HG03432 (cell line): ENCODE measurements around the gene CCDC201.

ENCODE experiments used
- ATAC-seq: cut with Tn5 transposase; IDR thresholded peaks from one replicate; pipeline ENCODE4 v1.9.1; 2021; ENCODE audit warnings: mild to moderate bottlenecking, moderate library complexity; ENCODE audit not compliant: unreplicated experiment

CCDC201 gene

DNA sequence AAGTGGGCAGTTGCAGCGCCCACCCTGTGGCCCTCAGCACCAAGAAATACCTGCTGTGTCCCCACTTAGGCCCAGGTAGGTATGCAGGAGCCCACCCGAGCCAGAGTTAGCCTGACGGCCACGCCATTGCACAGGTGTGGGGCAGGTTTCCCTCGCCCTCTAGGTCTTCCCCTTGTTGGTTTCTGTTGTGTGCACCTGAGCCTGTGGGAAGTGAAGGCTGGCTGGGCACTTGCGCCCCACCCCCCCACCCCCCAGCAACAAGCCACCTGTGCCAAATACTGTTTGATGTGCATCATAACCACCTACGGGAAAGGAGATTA lies at the start of gene CCDC201:
TSS of gene CCDC201 (minus strand) at position 48 of the 320 bp plus-strand sequence. CDS start 75 bp downstream, outside the sequence.
- no peak for ATAC-seq

DNA sequence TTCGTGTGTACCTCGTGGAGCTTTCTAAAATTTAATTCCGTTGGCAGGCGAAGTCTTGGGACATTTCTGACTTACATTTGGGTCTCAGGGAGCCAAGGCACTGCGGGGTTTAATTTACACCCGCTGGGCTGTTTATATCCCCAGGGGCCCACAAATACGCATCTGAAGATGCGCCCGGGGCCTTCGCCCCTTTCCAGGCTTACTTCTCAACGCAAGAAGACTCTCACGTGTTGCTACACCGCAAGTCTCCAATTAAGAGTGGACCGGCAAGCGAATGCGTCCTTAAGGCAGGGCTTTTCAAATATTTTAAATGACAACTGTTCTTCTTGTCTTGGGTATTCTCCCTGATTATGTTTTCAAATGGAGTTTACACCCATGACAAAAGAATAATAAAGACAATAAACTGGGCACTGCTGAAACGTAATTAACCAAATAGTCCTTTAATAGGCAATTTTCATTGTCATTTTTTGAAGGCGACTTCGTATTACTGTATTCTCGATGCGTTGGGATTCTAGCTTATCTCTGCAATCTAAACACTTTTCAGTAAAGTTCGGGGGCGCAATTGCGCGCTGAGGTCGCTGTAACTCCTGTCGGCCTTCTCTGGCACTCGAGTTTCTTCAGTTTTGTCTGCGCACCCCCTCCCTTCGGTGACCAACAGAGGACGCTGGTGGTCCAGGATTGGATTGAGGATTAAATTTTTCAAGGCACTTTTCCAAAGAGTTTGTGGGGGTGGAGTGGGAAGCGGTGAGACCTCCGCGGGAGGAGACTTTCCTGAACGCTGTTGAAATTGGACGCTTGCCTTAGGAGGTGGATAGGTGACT lies 49.0 kb upstream of the CCDC201 start:
- no peak for ATAC-seq

- ATAC-seq, result no peak
Observed at GRCh38 chr7:45921381-45921698, 48.5 kb upstream of the CCDC201 start.

GRCh38 chr7:45920502-45921380 lies 47.9 kb upstream of the CCDC201 start, which contains the start of gene IGFBP3:
Gene IGFBP3 (minus strand): TSS chr7:45921272. CDS start chr7:45921140, 132 bp downstream.
- no peak for ATAC-seq

GRCh38 chr7:45919993-45920459 lies 47.1 kb upstream of the CCDC201 start:
- no peak for ATAC-seq

DNA sequence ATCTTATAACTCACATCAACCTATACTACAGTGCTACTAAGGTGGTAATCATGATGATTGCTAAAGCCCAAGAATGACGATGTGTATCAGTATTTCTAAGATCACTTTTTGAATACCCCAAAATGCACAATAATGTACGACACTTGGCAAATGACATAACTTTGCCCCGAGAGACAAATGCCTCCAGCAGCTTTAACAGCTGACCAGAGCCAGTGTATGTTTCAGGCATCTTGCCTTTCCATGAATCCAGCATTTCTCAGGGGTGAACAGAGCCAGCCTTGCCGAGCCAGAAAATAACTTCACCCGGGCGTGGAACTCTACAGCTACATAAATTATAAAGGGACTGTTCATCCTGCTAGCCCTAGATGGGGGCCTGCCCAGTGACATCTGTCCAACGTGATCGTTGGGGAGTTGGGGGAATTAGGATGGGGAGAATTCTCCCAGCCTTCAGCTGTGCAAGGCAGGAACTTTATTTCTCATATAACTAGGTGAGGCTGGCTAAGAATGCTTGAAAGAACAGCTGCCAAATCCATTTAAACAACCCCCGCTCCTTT lies 46.4 kb upstream of the CCDC201 start:
- no peak for ATAC-seq

DNA sequence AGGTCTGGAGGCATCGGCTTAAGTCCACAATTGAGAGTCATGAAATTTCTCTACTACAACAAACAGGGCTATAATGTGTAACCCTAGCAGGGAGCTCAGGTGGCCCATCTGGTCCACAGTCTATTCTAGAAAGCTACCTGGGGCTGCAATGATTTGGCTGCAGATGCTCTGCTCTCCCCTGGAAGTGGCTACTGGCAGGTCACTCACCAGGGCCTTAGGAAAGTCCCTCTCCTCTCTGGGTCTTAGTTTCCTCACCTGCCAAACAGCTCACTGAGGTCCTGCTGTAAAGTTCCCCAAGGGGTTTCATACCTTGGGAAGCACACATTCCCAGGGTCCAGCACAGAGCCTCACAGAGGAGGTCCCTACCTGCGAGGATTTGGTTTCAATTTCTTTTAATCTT lies 45.7 kb upstream of the CCDC201 start:
- no peak for ATAC-seq

DNA sequence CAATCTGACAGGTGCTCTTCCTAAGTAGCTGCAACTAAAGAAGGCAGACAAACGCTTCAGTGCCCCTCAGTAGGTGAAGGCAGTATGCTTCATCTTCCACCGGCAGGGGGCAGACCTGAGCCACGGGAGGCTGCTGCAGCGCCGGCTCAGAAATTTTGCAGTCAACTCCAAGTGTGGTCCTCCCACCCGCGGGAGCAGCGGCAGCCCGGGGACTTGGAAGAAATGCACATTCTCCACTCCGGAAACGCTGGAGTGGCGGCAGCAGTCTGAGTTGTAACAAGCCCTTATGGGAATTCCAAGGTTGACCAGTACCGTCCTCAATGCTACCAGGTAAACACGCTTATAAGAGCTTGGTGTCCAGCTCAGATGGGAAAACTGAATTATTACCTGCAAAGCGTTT lies 44.8 kb upstream of the CCDC201 start:
- peak; percentile 73 for ATAC-seq

- ATAC-seq, result no peak
Observed at GRCh38 chr7:45917064-45917463, 44.2 kb upstream of the CCDC201 start.

DNA sequence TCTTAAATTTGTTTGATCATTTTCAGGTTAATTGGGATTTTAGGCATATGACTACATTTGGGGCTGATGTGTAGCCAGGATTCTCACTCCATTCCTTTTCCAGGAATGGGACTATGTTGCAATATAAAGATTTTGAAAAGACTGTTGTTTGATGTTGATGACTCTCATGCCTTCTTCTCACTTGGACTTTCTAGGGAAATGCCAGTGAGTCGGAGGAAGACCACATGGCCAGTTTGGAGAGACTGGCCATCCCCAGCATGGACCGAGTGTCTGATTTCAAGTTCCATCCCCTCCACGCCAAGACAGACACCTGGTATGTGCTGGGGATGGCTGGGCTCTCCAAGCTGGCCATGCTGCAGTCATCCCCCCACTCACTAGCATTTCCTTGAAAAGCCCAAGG lies 42.7 kb upstream of the CCDC201 start:
- no peak for ATAC-seq

DNA sequence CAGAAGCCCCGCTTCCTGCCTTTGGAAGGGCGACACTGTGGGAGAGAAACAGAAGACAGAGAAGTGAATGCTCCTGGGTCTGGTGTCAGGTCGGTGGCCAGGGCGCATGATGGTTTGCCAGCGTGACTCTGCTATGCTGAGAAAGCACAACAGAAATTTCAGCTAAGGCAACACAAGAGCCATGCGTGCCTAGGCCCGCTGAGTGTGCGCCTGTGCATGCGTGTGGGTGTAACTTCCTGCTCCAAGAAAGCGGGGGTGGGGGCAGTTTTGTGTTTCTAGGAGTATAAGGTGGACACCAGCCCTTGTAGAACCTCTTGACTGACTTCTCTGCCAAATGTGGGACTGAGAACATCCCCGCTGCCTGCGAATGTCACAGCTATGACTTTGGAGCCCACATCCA lies 42.0 kb upstream of the CCDC201 start:
- ATAC-seq, result no peak

GRCh38 chr7:45912972-45913371 lies 40.1 kb upstream of the CCDC201 start:
- ATAC-seq, result no peak

- no peak for ATAC-seq
Observed at GRCh38 chr7:45911311-45911710, 38.4 kb upstream of the CCDC201 start.

DNA sequence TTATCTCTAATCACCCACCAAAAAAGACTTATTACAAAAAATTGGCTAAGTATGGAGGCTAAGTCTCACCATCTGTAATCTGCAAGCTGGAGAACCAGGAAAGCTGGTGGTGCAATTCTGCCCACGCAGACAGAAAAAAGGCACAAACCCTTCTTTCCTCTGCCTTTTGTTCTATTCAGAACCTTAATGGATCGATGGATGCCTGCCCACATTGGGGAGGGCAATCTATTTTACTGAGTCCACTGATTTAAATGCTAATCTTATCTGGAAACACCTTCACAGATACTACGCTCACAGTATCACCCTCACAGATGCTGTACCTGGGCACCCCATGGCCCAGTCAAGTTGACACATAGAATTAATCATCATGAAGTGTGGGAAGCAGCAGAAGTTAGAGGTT lies 38.0 kb upstream of the CCDC201 start:
- no peak for ATAC-seq

GRCh38 chr7:45909561-45909960 lies 36.7 kb upstream of the CCDC201 start:
- ATAC-seq, result no peak

- no peak for ATAC-seq
Observed at GRCh38 chr7:45902820-45903219, 29.9 kb upstream of the CCDC201 start.

DNA sequence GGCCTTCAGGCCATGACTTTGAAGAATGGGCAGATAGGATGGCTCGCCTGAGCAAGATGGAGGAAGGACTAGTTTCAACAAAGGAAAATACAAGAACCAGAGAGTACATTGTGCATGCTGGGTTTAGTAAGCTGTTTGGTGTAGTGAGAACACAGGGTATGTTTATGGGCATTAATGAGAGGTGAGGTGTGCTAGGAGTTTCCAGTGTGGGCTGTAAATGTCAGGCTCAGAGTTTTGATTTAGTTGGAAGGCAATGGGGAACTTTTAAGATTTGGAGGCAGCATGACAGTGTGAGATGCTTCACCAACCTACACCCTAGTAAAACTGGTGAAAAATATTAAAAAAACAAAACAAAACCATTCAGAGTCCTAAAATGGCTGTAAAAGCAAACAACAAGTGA lies 28.7 kb upstream of the CCDC201 start:
- no peak for ATAC-seq

GRCh38 chr7:45898222-45898621 lies 25.3 kb upstream of the CCDC201 start:
- no peak for ATAC-seq

DNA sequence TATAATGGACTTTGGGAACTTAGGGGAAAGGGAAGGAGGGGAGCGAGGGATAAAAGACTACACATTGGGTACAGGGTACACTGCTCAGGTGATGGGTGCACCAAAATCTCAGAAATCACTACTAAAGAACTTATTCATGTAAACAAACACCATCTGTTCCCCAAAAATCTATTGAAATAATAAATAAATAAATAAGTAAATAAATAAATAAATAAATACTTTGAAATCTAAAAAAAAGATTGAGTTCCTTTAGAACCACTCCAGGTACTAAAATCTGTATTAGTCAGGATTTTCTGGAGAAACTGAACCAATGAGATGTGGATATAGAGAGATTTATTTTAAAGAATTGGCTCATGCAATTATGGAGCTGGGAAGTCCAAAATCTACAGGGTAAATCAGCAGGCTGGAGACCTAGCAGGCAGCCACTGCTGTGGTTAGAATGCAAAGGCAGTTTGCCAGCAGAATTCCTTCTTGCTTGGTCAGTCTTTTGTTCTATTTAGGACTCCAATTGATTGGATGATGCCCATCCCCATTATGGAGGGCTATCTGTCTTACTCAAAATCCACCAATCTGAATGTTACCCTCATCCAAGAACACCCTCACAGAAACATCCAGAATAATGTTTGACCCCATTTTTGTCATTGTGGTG lies 24.3 kb upstream of the CCDC201 start:
- no peak for ATAC-seq

DNA sequence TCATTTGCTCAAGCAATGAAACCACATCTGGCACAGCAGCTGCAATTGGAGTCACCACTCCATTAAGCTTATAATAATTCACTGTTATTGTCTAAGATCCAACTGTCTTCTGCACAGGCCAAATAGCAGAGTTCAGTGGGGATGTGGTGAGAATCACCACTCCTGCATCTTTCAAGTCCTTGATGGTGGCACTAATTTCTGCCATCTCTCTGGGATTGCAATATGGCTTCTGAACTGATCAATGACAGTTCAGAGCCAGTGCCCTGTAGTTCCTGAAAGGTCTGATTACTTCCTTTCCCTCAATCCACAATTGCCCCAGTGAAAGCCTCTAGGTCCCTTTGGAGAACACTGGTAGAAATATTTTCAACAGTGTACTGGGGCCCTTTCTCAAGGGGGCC lies 21.8 kb upstream of the CCDC201 start:
- no peak for ATAC-seq

DNA sequence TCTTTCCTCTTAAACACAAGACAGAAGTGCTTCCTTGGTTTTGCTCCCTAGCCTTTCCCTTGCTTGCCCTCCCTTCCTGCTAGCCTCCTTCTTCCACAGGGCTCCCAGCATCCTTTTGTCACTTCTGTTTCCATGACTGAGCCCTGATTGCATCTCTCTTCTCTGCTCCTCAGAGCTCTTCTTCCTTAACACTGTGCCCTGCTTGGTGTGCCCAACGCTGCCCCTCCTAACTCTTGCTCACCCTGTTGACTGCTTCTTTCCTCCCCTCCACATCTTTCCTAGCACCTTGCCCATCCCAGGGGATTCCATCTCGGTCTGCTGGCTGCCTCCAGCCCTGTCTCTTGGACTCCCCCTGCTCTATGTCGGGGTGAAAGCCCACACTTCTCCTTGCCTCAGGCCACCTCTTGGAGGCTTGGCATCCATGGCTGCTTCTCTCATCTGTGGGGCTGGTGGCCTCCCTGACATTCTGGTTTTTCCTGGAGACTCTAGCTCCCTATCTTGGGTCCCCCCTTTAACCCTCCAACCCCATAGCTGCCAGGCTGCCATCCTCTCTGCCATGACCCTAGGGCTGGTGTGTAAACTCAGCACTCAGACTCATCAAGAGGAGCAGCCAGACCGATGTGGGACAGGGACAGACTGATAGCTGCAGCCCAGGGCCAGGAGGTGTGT lies 21.2 kb upstream of the CCDC201 start:
- no peak for ATAC-seq
